ENCODE measurements around the gene SLX4IP. TPM values are rescaled to one million over a fixed set of nuclear protein-coding genes. Genes with fewer than 3 reads are reported as not detected.
"Not testable (repeated sequence)": the region's sequence is repeated elsewhere in the genome, so short reads cannot be mapped to it uniquely, and the experiment has no call there.

SLX4IP gene
- total RNA-seq, 6 experiments from 2014 or later, result 4.1 to 4.8 (median 4.5) TPM

GRCh38 chr20:10605547-10606195 is 170.6 kb downstream of the SLX4IP start:
- Mint-ChIP-seq H3K27ac (peak overlapping the region; percentile 86), H3K27me3 (ENCODE audit: insufficient read depth) (no peaks in the 10 kb centered on the region; the same call in 1 of the 2 replicates), H3K36me3 (ENCODE audit: low read depth) (peaks cover 19% of the 10 kb centered on the region), H3K4me1 (ENCODE audit: low read depth) (peaks cover 51% of the 10 kb centered on the region), H3K4me3 (no peak overlapping the region), H3K9me3 (no peaks in the 10 kb centered on the region)
- TF ChIP-seq CTCF (IDR thresholded peaks at IDR 0.05), result no peak
- DNase-seq, result no peak

- Mint-ChIP-seq H3K4me1 (ENCODE audit: low read depth) (peaks cover 33% of the 10 kb centered on the region), H3K27ac (peak overlapping the region; percentile 76), H3K36me3 (ENCODE audit: low read depth) (no peaks in the 10 kb centered on the region; the same call in 1 of the 2 replicates)
These were observed 174.2 kb downstream of the SLX4IP start for GRCh38 chr20:10609276-10609675.

GRCh38 chr20:10609770-10610169 is 174.7 kb downstream of the SLX4IP start:
- peak overlapping the region; percentile 76 for H3K27ac Mint-ChIP-seq
- no peak for TF ChIP-seq CTCF (IDR thresholded peaks at IDR 0.05)
- peaks cover 28% of the 10 kb centered on the region for H3K4me1 Mint-ChIP-seq (ENCODE audit: low read depth)
- 0 out of 2 replicates have a peak, but pooled peaks cover 1% of the 10 kb centered on the region for H3K27me3 Mint-ChIP-seq (ENCODE audit: insufficient read depth)
- H3K4me3 Mint-ChIP-seq, result peak overlapping the region; percentile 49
- DNase-seq, result no peak
- H3K36me3 Mint-ChIP-seq (ENCODE audit: low read depth), result no peaks in the 10 kb centered on the region; the same call in 1 of the 2 replicates
- no peaks in the 10 kb centered on the region for H3K9me3 Mint-ChIP-seq

More at GRCh38 chr20:10609276-10609675, 174.2 kb downstream of the SLX4IP start:
- peak; percentile 48 for DNase-seq
- H3K27me3 Mint-ChIP-seq (ENCODE audit: insufficient read depth), result 0 out of 2 replicates have a peak, but pooled peaks cover 1% of the 10 kb centered on the region
- TF ChIP-seq CTCF (IDR thresholded peaks at IDR 0.05), result no peak
- H3K4me3 Mint-ChIP-seq, result peak overlapping the region; percentile 49
- no peaks in the 10 kb centered on the region for H3K9me3 Mint-ChIP-seq

GRCh38 chr20:10610251-10610650 is 175.1 kb downstream of the SLX4IP start:
- Mint-ChIP-seq H3K4me1 (ENCODE audit: low read depth) (peaks cover 24% of the 10 kb centered on the region), H3K9me3 (no peaks in the 10 kb centered on the region), H3K4me3 (no peak overlapping the region), H3K36me3 (ENCODE audit: low read depth) (no peaks in the 10 kb centered on the region; the same call in 1 of the 2 replicates), H3K27ac (no peak overlapping the region), H3K27me3 (ENCODE audit: insufficient read depth) (0 out of 2 replicates have a peak, but pooled peaks cover 1% of the 10 kb centered on the region)
- no peak for TF ChIP-seq CTCF (IDR thresholded peaks at IDR 0.05)
- no peak for DNase-seq

GRCh38 chr20:10611357-10611756 is 176.3 kb downstream of the SLX4IP start:
- peaks cover 5% of the 10 kb centered on the region; the same call in 1 of the 2 replicates for H3K36me3 Mint-ChIP-seq (ENCODE audit: low read depth)

GRCh38 chr20:10613426-10613825 is 178.3 kb downstream of the SLX4IP start:
- Mint-ChIP-seq H3K36me3 (ENCODE audit: low read depth) (peaks cover 10% of the 10 kb centered on the region; the same call in 1 of the 2 replicates), H3K4me1 (ENCODE audit: low read depth) (peaks cover 18% of the 10 kb centered on the region)
- H3K27ac Mint-ChIP-seq; DNase-seq; H3K27me3 Mint-ChIP-seq (ENCODE audit: insufficient read depth); H3K9me3 Mint-ChIP-seq; H3K4me3 Mint-ChIP-seq: not testable (repeated sequence)

More at GRCh38 chr20:10611357-10611756, 176.3 kb downstream of the SLX4IP start:
- H3K27ac Mint-ChIP-seq, result no peak overlapping the region
- H3K9me3 Mint-ChIP-seq, result no peaks in the 10 kb centered on the region
- TF ChIP-seq CTCF (IDR thresholded peaks at IDR 0.05), result peak; percentile 74
- H3K4me3 Mint-ChIP-seq, result no peak overlapping the region
- H3K4me1 Mint-ChIP-seq (ENCODE audit: low read depth), result peaks cover 18% of the 10 kb centered on the region
- H3K27me3 Mint-ChIP-seq (ENCODE audit: insufficient read depth), result 0 out of 2 replicates have a peak, but pooled peaks cover 1% of the 10 kb centered on the region
- peak; percentile 27 for DNase-seq

All from HFFc6 (cell line).